HG03575 (cell line): ENCODE measurements around the gene CYGB.
"Not testable (repeated sequence)": the region's sequence is repeated elsewhere in the genome, so short reads cannot be mapped to it uniquely, and the experiment has no call there.

Source experiments
- ATAC-seq: cut with Tn5 transposase; IDR thresholded peaks from one replicate; pipeline ENCODE4 v1.9.1; 2021; ENCODE audit not compliant: unreplicated experiment, insufficient number of reproducible peaks, low FRiP score; ENCODE audit errors: extremely low read depth

CYGB gene

DNA sequence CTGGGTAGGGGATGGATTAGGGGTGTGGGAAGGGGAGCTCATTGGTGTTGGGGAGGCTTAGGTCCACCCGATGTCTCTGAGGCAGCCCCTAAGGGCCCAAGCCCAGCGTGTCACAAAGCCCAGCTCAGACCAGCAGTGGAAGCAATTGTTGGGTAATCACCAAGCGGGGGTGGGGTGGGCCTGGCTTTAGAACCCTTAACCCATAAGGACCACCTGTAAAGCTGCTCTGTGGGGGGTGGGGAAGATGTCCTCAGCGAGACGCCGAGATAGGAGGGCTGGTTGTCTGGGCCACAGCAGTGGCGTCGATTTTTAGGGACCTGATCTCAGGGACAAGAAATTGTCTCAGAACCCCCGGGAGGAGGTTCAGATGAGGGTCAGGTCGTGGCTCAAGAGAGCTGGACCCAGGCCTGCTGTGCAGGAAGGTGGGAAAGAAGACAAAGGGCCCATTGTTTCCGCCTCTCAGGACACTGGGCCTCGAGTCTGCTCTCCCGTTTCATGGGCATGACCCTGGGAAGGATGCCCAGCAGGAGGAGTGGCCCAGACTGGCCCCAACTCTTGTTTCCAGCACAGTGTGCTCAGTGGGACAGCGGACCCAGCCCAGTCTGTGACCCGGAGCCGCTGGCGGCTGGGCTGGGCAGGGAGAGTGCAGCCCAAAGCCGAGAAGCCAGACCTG, 32.2 kb upstream of the CYGB start:
- ATAC-seq: no peak

DNA sequence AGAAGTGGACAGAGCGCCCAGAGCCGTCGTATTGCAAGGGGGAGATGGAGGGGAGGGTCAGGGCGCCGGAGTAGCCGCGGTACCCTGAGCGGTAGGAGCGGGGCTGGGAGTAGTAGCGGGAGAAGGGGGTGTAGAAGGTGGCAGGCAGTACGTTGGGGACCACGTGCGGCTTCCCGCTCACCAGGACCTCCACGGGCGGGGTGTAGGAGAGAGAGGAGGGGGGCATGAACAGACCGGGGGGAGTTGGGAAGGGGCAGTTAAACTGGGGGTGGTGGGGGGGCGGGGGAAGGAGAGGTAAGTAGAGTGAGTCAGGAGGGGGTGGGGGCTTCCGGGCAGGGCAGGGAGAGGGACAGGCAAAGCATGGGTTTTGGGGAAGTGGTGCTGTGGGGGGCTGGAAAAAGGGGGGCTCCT, 31.3 kb upstream of the CYGB start:
- ATAC-seq: no peak

DNA sequence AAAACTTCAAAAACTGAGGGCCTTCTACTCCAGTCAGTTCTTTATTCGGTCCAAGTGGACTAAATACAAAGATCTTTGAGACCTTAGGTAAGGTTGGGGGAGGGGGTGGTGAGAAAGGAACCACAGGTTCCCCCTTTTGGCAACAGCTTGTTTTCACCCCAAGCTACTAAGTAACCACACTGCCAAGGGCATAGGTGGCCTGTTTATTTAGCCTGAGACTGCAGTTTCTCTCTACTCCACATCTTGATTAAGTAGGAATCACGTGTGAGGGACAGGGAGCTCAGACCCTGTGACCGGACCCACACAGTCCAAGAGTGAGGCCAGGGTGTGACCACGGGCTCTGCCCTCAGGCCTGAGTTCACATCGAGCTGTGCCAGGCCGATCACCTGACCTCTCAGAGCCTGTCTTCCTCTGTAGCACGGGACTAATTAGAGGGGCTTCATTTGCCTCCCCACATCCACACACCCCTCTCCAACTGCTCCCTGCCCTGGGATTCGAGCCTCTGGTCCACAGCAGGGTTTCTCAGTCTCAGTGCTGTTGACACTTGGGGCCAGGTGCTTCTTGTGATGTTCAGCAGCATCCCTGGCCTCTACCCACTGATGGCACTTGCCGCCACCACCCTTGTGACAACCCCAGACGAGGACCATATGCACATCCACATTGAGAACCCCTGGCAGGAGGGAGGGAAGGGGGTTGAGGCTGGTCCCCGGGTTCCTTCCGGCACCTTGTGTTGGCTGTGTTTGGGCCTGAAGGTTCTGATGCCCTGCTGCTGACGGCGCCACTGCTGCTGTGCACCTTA, 30.3 kb upstream of the CYGB start:
- ATAC-seq: no peak

DNA sequence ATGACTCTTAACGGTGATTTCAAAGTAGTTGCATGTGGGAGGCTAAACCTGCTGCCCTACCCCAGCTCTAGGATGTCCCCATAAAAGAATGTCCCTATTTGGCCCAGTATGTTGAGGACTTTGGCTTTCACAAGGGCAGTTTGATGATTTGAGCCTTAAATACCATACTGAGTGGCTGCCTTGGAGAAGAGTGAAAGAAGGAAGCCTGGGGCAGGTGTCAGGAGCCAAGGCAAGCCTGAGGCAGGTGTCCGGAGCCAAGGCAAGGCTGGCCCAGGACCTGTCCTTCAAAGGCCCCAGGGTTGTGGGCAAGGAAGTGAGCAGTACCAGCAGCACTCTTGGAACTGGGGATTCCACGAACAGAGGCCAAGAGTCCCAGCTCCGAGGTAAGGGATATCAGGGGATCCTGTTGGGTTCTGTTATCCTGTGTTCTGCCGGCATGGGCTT, 29.5 kb upstream of the CYGB start:
- no peak for ATAC-seq

DNA sequence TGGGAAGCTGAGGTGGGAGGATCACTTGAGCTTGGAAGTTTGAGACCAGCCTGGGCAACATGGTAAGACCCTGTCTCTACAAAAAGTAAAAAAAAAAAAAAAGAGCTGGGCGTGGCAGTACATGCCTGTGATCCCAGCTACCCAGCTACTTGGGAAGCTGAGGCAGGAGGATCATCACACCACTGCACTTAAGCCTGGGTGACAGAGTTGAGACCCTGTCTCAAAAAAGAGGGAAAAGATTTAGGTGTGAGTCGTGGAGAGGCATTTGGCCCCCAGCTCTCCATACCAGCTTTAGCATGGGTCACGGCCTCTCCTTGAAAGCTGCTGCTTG, 29.1 kb upstream of the CYGB start:
- no peak for ATAC-seq

DNA sequence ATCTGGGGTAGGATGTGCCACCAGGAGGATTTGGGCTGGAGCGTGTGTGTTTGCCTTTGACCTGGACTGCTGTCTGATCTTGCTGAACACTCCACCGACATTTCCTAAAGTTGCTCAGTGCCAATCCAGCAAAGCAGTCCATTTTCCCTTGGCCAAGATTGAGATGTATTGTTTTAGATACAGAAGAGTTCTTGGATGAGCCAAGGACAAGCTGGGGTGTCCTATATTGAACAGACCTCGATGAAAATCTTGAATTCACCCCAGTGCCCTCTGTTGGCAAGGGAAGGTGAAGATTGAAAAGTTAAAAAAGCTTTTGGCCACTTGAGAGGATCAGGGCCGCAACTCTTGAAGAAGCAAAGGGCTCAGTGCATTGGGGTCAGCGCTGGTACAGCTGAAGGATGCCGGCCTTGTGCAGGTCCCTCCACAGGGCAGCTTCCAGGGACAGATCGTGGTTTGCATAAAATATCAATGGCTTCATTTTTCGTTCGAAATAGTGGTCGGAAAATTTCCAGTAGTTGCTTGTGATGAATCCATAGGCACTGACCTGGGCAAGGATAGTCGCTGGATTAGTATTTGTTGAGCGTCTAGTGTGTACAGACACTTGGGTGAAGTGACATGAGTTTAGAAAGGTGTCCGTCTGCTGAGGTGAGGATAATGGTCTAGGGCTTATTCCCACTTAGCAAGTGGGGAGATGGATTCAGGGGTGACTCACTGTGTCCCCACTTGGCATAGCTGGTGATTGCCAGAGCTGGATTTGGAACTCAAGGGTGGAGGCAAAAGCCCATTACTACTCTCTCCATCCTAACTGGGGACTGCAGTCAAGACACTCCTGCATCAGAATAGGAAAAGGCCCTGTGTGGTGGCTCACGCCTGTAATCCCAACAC, 28.5 kb upstream of the CYGB start:
- ATAC-seq: no peak

DNA sequence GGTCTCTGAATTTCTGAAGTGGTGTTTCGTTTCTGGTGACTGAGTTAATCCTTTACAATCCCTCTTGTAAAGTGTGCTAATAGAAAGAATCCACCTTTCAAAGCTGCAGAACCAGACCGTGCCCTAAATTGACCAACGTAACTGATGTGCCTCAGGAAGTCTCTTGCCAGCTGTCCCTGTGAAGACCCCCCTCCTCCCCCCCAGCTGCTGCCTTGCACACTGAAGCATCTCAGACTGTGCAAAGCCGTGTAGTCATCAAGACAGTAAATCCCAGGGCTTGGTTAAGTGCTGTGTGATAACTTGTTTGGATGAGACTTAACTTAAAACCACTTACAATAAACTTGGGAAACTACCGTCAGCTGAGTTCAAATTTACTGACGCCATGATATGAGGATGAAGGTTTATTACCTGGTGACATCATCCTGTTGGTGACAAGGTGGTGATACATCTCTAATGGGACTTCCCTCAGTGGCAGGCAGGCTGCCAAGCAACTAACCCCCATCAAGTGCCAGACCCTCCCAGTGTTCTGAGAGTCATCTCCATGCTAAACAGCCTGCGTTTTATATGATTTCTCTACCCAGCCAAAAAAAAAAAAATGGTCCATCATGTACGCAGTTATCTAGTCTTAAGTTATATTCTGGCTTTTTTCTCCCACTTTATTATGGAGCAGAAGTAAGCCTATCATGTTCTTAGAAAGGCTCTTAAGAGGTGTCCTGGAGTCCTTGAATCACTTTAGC, 27.6 kb upstream of the CYGB start:
- ATAC-seq: not testable (repeated sequence)

DNA sequence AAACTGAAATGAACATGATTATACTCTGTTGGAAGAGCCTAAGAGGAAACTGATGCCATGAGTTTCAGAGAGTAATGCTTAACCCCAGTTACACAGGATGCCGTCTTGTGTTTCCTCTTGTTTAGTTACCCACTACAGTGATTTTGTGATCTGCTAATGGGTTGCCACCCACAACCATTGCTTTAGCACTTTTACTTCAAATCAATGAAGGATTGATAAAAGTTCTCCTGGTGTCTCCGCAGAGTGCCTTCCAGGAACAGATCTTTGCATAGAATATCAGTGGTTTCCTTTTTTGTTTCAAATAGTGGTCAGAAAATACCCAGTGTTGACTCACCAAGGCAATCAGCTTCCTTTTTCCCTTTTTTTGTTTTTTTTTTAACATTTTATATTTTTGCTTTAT, 25.9 kb upstream of the CYGB start:
- not testable (repeated sequence) for ATAC-seq

DNA sequence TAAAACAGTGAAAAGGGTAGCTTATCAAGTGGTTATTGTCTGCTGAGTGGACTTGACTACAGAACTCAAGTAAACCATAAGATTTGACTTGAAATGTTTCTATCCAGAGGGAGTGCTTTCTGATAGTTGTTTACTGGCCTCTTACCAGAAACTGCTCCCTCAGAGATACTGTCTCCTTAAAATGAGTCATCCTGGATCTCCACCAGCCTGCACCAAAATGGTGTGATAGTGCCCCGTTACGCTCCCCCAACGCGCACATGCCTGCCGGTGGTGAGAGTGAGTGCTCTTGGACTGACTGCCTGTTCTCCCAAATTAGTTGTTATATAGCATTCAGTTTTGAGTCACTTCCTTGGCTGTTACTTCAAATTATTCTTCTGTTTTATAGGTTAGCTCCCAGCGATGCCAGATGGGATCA, 25.2 kb upstream of the CYGB start:
- no peak for ATAC-seq

DNA sequence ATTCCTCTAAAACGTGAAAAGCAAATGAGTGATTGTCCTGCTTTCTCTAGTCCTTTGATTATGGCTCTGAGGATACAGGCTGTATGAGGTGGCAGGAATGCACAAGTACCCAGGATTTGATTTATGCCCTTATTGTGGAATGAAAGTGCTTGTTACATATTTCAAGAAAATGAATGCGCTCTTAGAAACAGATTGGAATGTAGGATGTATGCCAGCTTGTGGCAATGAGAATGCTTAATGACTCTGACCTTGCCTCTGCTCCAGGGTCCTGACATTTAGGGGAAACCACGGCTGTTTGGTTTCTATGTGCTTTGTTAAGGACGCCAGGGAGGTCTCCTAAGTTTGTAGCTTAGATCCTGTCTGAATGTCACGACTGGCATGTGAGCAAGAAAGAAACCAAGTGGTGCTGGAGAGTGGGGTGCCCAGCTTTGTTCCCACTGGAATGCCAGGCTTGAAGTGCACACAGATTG, 24.3 kb upstream of the CYGB start:
- no peak for ATAC-seq

DNA sequence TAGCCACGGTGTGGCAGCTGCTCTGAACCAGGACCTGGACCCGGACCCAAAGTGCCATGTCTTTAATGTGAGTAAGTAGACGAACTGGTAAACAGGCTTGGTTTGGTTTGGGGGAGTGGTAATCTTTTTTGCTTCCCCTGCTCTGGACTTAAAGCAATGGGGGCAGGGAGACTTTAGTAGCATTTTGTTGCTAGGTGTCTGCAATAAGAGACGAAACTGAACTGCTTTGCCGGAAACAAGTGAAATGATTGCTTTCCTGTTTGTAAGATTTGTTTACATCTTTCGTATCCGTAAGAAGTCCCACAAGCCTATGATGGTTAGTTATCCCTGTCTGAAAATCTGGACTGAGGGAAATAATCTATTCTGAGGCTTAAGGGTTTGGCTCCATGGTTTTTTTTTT, 23.8 kb upstream of the CYGB start:
- no peak for ATAC-seq

DNA sequence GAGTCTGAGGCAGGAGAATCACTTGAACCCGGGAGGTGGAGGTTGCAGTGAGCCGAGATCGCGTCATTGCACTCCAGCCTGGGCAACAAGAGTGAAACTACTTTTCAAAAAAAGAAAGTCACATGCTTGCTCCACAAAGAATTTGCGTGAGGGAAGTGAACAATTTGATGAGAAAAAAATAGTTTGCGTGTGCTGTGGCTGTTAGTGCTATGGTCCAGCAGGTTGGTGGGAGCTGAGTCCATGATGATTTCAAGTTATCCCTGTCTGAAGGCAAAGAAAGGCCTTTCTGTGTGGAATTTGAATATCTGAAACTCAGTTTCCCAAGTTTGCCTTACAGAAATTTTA, 23.3 kb upstream of the CYGB start:
- ATAC-seq: no peak

DNA sequence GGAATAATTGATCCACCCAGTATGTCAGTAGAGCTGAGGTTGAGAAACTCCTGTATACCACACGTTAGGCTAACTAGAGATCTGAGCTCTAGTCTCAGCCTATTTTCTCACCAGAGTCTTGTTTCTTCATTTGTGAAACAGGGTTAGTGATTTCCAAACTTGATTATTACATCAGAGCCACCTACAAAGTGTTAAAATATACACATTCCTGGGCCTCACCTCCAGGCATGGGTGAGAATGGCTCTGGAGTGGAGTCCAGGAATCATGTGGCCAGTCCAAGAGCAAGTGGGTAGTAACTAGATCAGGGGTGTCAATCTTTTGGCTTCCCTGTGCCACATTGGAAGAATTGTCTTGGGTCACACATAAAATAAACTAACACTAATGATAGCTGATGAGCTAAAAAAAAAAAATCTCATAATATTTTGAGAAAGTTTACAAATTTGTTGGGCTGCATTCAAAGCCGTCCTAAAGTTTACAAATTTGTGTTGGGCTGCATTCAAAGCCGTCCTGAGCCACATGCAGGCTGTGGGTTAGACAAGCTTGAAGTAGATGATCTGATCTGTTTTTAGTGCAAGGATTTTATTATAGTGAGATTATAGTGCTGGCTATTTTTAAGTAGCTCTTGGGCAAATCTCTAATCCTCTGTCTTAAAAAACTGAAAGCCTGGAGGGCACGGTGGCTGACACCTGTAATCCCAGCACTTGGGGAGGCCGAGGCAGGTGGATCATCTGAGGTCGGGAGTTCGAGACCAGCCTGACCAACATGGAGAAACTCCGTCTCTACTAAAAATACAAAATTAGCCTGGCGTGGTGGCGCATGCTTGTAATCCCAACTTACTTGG, 22.7 kb upstream of the CYGB start:
- no peak for ATAC-seq

DNA sequence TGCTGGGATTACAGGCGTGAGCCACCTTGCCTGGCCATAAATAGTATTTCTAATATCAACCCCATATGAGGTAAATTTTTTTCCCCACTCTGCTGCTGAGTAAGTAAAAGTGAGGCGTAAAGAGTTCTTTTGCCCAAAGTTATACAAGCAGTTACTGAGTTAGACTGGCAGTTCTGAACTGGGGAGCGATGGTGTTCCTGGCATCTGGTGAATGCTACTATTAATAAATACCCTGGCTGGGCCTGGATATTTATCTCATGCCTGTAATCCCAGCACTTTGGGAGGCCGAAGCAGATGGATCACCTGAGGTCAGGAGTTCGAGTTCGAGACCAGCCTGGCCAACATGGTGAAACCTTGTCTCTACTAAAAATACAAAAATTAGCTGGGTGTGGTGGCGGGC, 22.0 kb upstream of the CYGB start:
- not testable (repeated sequence) for ATAC-seq

DNA sequence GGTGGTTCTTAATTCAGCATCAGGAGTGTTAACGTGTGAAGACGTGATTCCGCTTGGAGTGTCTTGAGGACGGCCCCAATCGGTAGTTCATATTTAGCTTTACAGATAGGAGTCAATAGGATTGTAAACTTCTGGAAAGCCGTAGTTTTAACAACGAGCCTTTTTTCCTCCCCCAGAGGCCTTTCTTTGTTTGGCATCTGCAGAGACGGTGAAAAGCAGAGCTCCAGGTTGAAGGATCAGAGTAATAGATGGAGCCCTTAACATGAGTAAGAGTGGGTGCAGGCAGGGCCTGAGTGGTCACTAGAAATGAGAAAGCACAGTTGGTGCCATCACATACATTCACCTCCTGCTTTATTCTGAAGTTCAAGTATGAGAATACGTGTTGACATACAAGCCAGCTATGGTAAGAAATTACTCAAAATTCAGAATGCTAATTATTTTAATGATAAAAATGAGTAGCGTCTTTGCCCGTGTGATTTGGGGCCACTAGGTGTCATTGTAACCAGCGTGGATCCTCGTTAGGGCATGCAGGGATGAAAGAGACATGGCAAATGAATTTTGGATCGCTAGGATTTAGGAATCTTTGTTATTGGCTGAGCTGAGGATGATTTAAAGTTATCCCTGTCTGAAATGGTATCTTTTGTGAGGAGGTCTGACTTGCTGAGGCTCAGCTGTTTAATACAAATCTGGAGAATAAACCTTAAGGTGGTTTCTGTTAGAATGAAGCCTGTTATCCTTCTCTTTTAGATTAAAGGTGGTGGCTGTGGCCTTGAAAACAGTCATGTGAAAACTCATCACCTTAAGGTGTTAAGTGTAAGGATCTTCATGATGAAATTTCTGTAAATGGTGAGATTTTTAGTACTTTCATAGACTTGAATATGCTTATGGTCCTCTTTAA, 20.9 kb upstream of the CYGB start:
- ATAC-seq: no peak

DNA sequence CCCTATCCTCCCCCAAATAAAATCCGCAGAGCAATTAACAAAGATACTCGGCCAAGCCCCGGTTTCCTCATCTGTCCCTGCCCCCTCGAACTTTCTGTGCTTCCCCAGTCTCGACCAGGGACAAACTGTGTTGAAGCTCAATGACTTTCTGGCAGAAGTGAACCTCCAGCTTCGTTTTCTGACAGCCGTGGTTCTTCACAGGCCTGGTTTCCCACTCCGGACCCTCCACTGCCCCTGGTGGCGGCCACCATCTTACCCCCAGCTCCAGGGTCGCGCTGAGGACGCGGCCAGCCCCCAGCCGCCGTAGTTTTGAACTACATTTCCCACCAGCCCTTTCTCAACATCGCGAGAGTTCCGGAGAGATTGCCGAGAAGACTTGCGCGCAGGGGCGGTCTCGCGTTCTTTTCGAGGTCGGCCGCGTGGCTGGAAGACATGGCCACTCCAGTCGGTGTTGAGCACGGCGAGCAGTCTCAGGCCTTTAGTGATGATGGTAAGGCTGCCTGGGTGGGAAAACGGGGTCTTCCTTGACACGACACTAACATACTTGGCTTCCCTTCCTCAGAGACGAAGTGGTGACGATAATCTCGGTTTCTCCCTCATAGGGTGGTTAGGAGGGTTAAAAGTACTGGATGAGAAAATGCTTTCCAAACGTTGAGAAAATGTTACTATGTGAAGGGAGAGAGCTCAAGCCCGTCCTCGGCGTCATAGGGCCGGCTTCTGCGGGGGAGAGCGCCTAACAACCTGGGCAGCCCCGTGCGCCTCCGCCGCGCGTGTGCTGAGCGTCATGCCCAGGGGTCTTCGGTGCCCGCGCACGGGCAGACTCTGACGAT, 20.1 kb upstream of the CYGB start:
- ATAC-seq: peak; percentile 56
